ENCODE results near the gene DUOXA1. TPM values are rescaled to one million over a fixed set of nuclear protein-coding genes. Genes with fewer than 3 reads are reported as not detected.

DUOXA1 gene
- total RNA-seq, 1 donor from 2014 or later, result 131 TPM

GRCh38 chr15:45131510-45131909, 1.8 kb upstream of the DUOXA1 start:
- ATAC-seq, result no peak

- peak; percentile 0 for ATAC-seq
Measured at GRCh38 chr15:45130291-45131000, 767 bp upstream of the DUOXA1 start.

- peak; percentile 60 for ATAC-seq
Measured at GRCh38 chr15:45128971-45129639, 574 bp downstream of the DUOXA1 start.

- ATAC-seq, result peak; percentile 13
Measured at GRCh38 chr15:45126535-45127158, 3.0 kb downstream of the DUOXA1 start.

- peak; percentile 67 for ATAC-seq
Measured at GRCh38 chr15:45123397-45123796, 6.3 kb downstream of the DUOXA1 start.

GRCh38 chr15:45122719-45123118, 7.0 kb downstream of the DUOXA1 start:
- ATAC-seq, result no peak

- ATAC-seq, result peak; percentile 55
Measured at GRCh38 chr15:45121706-45122417, 7.8 kb downstream of the DUOXA1 start.

- no peak for ATAC-seq
Measured at GRCh38 chr15:45121020-45121419, 8.7 kb downstream of the DUOXA1 start.

- ATAC-seq, result no peak
Measured at GRCh38 chr15:45120081-45120972, 9.4 kb downstream of the DUOXA1 start.

- no peak for ATAC-seq
Measured at GRCh38 chr15:45118996-45119395, 10.7 kb downstream of the DUOXA1 start.

GRCh38 chr15:45118131-45118588, 11.5 kb downstream of the DUOXA1 start:
- ATAC-seq, result peak; percentile 65

- ATAC-seq, result no peak
Measured at GRCh38 chr15:45117308-45118130, 12.2 kb downstream of the DUOXA1 start.

GRCh38 chr15:45116482-45117307, 13.0 kb downstream of the DUOXA1 start:
- no peak for ATAC-seq

- no peak for ATAC-seq
Measured at GRCh38 chr15:45116006-45116481, 13.6 kb downstream of the DUOXA1 start.

- no peak for ATAC-seq
Measured at GRCh38 chr15:45115312-45115820, 14.3 kb downstream of the DUOXA1 start.

- peak; percentile 2 for ATAC-seq
Measured at GRCh38 chr15:45114751-45115085, 15.0 kb downstream of the DUOXA1 start.

- ATAC-seq, result peak; percentile 46
Measured at GRCh38 chr15:45114076-45114750, 15.5 kb downstream of the DUOXA1 start, which contains the start of the genes DUOX2 and DUOXA2. TSS of gene DUOX2 (minus strand) at chr15:45114172. CDS start at chr15:45113411, 761 bp downstream. TSS of gene DUOXA2 (plus strand) at chr15:45114326. CDS start at chr15:45114606, 280 bp downstream.

- ATAC-seq, result no peak
Measured at GRCh38 chr15:45113380-45113990, 16.2 kb downstream of the DUOXA1 start.
